EH (cell line): ENCODE measurements around the gene CAPN3.

Experiments
- DNase-seq: peaks from one replicate; pipeline ENCODE4 v3.0.0-alpha.2; 2015; ENCODE audit warnings: low read depth

The CAPN3 gene

DNA sequence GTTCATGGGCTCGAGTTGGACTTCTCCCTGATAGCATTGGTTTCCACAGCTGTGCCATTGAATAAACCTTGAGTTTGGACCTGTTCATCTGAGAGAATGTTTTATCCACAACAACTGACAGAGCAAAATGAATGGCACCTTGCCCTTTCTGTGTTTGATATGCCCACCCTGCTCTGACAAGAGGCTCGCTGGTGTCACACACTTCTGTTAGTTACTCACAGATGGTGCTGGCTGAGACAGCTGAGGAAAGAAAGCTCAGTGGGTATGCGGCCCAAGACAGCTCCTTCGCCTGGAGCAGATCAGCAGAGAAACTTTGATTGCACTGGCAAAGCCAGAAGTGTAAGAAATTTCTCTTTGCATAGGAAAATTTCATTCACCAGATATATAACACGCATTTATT is 2.5 kb upstream of the CAPN3 start:
- DNase-seq: no peak

DNA sequence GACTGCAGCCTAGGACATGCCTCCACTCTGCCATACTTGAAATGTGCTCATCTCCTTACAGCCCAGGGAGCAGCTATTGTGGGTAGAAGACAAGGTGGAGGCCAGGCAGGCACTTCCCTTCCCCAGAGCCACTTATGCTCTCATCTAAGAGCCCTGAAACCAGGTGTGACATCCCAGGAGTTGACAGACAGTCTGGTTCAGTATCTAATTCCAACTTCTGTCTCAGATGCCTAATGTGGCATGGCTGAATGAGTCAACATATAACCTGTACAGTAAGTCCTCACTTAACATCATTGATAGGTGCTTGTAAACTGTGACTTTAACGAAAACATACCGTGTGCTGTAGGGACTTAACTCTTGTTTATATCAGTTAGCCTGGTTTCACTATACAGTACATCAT is 1.2 kb upstream of the CAPN3 start:
- DNase-seq: no peak

DNA sequence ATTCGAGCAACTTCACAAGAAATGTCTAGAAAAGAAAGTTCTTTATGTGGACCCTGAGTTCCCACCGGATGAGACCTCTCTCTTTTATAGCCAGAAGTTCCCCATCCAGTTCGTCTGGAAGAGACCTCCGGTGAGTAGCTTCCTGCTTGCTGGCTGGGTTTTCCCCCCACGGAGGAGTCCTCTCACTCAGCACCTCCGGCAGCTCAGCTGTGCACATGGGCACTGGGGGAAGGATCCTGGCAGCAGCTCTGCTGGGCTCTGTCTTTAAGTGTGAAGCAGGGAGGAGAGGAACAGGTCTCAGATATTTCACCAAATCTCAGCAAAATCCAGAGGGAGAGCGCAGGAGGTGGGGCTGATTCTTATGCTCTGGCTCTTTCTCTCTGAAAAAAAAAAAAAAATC is 684 bp downstream of the CAPN3 start:
- DNase-seq: no peak

DNA sequence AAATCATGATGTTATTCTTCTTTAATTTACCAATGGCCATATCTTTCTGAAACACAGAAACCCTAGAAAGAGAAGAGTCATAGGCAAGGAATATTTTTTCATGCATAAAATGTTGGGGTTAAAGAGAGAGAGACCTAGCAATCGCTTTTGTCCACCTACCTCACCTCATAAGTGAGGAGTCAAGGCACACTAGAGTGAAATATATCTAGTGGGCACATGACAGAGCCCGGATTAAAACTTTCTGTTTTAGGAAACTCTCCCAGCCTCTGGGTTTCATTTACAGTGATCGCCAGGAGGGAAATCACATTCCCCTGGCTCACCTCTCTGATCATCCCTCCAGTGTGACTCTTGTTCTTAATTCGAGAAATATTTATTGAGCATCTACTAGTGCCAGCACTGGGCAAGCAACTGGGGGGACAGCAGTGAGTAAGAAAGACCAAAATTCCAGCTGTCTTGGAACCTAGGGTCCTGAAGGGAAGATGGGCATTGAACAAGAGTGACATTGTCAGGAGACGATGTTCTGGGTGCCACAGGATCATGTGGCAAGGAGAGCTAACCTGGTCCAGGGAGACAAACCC is 1.3 kb downstream of the CAPN3 start:
- DNase-seq: no peak

DNA sequence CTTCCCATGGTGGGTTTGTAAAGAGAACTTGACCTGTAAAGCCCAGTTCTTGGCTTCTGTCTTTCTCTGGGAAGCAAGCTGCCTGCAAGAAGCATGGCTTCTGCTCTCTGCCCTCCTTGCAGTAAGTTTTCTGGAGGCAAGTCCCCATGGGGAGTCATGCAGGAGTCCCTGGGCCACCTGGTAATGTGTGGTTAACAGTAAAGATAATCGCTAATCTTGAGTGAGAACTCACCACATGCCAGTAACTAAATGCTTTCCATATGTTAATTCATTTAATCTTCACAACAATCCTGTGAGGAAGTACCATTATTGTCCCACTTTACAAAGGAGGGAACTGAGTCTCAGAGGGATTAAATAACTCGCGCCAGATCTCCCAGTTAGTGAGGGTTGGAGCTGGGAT is 4.2 kb downstream of the CAPN3 start:
- no peak for DNase-seq

DNA sequence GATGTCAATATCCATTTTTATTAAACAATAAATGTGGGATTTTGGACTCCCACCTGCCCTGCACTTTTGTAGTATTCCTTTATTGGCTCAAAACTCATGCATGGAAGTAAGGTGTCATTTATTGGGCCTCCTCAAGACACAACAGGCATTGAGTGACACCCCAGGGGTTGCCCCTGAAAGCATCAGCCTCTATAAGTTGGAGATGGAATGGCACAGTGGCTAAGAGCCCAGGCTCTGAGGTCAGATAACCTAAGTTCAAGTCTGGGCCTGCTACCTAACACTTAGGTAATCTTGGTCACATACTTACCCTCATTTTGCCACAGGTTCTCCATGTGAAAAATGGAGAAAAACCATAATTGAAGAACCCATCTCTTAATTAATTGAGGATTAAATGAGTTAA is 4.6 kb downstream of the CAPN3 start:
- no peak for DNase-seq

DNA sequence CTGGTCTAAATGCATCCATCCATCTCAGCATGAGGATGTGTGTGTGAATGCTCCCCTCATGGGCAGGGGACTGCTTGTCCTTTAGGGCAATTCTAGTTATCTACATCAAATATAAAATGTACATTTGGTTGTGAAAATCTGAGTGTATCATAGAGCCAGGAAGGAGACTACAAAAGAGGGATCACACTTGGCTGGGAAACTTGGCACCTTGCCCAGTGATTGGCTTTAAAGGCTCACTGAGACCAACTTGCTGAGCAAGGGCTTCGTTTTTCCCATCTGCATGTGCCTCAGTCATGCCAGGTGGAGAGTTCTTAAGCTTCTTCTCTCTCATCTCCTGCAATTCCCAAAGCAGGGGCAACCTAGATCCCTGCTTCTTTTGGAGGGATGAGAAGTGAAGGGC is 5.2 kb downstream of the CAPN3 start:
- DNase-seq: peak; percentile 18

DNA sequence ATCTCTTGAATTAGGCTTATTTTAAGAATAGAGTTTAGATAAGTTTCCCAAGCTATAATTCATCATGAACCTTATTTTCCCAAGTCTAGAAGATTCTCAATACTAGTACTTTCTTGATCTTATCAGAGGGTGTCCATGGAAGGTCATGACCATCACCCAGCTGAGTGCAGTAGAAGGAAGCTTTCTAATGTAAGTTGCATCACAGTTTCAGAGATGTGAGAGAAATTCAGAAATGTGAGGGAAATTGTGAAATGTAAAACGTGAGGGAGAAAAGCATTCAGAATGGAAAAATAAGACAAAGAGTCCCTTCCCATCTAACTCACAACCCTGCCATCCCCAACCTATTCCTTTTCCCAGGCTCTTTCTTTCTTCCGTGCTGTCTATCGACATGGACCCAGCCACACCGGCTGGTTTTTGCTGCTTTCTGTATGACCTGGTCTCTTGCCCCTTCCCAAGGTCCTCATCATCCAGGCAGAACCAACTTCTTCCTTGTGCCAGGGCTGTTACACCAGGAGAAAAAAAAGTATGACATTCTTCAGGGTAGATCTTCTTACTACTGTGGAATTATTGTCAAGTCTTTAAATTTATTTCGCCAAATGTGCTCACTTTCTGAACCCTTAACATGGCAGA is 6.7 kb downstream of the CAPN3 start:
- no peak for DNase-seq

DNA sequence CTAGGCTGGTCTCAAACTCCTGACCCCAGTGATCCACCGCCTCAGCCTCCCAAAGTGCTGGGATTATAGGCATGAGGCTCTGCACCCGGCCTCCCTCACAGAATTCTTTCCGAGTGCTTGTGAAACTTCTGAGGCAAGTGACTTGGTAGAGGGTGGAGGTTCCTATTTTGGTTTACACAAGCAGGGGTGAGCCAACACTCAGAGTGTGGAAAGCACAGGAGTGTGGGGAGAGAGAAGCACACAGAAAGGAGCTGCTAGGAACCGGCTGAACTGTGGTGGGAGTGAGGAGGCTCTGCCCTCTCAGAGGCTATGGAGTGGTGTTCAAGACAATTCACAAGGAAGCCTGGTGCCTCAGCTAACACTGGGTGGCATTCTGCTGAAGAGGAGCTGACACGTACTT is 7.7 kb downstream of the CAPN3 start:
- no peak for DNase-seq

DNA sequence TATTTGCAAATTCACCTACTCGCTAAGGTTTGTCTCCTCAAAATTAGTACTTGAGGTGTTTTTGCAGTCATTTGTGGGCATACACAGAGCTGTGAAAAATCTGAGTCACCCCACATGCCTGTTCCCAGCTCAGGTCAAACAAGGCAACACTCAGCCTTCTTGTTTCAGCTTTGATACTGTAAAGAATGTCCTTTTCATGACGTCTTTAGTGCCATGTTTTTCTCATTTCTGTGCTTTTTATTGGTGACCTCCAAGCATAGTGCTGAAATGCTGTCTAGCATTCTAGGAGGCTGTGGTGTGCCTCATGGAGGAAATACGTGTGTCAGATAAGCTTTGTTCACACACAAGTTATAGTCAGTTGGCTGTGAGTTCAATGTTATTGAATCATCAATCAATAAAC is 8.8 kb downstream of the CAPN3 start:
- peak; percentile 60 for DNase-seq

DNA sequence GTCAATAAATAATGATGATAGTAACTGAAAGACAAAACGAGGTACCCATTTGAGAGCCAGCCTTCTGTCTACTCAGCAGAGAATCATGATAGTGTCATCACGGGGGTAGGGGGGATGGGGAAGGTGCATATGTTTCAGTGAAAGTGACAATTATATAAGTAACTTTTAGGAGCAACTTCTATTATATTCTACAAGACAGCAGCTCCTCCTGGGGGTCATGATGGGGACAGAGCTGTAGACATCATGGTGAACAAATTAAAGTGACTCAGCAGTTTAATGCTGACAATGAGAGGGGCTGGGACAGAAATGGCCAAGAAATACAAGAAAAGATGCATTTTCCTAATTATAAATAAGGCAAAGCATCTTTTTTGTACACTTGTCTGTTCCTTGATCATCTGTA is 11.8 kb downstream of the CAPN3 start:
- DNase-seq: peak; percentile 50

DNA sequence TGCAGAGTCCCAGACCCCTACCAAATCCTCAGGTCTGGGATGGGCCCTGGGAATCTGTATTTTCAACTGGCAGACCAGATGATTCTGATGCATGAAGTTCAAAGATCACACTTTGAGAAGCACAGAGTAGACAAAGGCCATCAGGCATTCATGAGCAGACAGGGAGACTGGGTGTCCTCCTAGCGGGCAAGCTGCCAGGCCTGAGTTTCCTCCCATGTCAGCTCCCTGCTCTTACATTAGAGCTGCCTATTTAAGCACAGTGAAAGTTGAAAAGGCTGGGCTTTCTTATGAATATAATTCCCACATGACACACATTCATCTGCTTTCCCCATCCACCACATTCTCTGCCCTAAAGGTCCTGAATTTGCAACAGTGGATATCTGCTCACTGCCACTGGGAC is 14.0 kb downstream of the CAPN3 start:
- DNase-seq: peak; percentile 32

DNA sequence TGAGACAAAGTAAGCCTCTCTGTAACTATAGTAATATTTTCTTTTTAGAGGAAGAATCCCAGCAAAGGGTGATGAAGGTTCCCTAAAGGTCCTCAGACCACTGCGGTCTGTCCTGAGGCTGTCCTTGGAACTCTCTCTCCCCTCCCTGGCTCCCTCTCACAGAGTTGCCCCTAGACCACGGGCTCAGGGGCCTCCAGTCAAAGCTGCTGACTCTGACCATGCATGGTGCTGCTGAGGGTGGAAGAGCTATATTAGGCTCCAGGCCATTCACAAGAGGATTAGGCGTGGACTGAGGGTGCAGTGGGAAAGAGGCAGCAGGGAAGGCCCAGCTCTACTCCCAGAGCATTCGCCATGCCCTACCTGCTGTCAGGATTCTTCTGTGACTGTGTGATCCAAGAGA is 14.6 kb downstream of the CAPN3 start:
- DNase-seq: no peak

DNA sequence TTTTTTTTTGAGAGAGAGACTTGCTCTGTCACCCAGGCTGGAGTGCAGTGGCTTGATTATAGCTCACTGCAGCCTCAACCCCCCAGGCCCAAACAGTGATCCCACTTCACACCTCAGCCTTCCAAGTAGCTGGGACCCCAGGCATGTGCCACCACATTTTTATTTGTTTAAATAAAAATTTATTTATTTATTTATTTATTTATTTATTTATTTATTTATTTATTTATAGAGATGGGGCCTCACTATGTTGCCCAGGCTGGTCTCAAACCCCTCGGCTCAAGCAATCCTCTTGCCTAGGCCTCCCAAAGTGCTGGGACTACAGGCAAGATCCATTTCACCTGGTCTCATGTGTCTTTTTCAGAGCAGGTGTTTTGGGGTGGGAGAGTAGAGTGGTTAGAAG is 15.5 kb downstream of the CAPN3 start:
- DNase-seq: no peak

DNA sequence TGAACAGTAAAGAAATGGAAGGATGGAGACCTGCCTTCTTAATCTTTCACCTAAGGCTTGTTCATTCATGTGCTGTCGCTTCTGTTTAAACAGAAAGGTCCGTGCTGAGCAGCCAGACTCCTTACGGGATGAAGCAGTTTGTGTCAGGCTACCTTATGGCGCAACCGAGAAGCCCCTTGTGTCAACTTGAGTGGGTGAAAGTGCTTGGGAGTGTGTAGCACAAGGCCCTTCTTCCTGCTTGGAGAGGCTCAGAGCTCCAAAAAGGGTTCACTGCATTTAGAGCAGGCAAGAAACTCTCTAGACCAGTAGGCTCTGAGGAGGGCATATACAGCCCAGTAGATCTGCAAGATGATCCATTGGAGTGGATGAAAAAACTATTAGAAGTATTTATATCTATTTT is 16.0 kb downstream of the CAPN3 start:
- DNase-seq: no peak

DNA sequence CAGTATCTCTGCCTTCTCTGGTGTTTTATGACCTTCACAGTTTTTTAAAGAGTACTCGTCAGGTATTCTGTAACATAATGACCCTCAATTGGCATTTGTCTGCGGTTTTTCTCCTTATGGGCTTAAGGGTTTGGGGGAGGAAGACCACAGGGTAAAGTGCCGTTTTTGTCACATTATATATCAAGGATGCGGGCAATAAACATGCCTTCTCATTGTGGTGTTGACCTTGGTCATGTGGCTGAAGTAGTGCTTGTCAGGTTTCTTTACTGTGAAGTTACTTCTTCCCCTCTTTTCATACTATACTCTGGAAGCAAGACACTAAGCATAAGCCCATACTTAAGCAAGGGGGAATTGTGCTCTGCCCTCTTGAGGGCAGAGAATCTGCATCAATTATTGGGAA is 16.6 kb downstream of the CAPN3 start:
- no peak for DNase-seq

DNA sequence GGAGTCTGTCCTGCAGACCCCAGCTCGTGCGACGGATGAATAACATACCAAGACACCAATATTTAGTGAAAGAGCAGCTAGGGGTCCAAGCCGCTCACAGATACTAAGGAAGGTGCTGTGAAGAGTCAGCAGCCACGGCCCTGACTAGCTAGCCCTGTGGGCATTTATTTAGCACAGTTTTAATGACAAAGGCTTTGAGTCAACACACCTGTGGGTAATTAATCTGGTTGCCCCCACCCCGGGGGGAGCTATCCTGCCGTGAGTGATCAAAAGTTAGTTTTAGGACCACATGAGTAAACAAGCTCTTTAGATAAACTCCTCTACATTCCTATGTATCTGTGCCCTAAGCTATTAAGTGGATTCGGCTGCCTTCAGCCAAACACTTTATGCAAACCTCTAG is 18.7 kb downstream of the CAPN3 start:
- DNase-seq: no peak

DNA sequence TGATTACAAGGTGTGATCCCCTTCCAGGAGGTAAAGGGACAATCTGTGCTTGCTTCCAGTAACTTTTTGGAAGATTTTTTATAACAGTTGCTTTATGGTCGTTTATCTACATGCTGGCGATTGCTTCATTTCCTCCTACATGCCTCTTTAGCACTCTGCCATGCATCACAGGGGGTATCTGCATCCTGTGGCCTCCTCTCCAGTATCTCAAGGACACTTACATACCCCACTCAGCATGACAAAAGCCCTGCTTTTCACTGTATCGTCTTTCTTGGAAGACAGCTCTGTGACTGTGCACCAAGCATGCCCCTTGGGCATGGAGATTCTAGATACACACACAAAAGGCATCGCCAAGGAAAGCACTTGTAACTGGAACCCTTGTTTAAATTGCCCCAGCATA is 25.3 kb downstream of the CAPN3 start:
- no peak for DNase-seq

DNA sequence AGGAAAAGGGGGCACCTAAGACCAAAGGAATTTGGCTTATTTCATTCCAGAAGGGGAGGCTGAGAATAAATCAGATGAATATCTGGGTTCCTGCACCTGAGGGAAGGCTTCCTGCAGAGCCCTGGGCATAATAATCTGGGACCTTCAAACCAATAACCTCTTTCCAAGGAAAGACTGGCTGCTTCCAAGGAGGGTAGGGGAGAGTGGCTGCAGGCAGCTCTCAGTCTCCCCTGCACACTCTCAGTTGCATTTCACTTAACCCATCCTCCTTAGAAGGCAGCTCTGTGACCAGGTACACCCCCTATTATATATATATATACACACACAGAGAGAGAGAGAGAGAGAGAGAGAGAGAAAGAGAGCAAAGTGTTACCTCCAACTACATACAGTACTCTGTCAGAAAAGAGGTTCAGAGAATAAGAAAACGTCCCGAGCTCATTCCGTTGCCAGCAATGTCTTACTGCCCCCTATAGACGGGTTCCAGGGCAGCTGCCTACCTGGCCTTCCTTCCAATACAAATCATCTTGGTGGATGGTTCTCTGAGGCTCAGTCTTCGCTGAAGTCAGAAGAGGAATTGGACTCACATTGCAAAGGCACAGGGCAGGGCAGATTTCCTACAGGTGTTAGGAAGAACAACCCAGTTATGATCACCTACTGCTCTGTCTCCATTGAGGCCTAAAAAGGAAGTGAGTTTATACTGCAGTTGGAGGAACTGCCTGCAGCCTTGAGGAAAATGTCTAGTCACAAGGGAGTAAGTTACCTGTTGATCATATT is 26.1 kb downstream of the CAPN3 start:
- DNase-seq: peak; percentile 62

DNA sequence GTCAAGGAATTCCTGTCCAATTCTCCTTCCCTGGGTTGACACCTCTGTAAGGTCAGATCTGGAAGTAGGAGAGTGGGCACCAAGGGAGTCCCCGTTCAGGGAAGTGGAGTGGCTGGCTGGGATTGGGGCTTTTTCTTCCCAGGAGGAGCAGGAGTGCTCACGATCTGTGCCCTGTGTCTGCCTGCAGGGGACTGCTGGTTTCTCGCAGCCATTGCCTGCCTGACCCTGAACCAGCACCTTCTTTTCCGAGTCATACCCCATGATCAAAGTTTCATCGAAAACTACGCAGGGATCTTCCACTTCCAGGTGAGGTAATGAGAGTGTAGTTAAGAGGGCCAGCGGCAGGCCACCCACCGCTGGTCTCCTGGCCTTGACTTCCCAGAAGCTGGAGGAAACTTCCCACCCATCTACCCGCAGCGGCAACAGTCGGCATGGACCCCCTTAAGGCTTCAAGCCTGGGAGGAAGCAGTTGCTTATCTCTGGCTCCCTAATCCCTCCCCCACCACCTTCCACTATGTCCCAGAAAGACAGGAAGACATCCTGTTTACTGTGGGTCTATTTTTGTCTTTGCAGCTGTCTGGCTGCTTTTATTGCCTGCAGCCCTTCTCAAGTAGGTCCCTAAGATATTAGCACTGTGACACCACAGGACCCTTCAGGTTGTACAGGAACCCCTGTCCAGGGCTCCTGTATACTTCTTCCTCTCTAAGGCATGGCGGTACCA is 26.8 kb downstream of the CAPN3 start:
- peak; percentile 50 for DNase-seq

DNA sequence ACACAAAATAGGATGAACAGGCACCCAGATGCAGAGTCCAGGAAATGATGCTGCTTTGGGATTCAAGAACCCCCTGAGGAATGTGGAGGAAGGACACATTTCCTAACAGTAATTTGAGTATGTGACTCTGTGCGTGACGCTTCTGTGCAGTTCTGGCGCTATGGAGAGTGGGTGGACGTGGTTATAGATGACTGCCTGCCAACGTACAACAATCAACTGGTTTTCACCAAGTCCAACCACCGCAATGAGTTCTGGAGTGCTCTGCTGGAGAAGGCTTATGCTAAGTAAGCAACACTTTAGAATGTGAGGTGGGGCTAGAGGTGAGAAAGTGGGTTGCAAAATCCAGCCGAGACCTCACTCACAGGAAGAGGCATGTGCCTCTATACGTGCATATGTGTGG is 28.3 kb downstream of the CAPN3 start:
- DNase-seq: peak; percentile 24

DNA sequence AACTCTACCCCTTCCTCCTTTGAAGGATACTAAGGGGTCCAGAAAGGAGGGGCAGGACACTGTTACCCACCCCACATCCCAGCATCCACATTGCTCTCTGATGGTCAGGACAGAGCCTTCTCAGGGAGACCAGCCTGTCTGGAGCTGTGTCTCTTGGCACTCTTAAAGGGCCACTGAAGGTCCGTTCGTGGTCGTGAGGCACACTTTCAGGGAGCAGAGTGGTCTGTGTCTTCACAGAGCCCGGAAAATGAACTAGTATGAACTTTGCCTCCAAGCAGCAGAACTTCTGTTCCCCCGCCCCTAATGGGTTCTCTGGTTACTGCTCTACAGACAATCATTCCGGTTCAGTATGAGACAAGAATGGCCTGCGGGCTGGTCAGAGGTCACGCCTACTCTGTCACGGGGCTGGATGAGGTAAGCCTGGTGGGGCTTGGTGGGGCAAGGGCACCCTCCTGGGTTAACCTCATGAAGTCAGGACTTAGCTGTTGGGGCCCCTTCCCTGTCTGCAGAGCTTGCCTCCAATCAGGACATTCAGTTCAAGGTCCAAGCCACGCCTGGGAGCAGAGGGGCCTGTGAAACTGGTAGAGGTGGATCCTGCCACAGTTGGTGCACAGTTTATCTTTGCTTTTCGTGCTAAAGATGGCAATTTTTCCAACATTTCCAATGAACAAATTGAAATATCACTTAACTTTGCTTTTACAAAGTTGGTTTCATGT is 33.2 kb downstream of the CAPN3 start:
- no peak for DNase-seq
